ENCODE results near the gene LAYN.

DNA sequence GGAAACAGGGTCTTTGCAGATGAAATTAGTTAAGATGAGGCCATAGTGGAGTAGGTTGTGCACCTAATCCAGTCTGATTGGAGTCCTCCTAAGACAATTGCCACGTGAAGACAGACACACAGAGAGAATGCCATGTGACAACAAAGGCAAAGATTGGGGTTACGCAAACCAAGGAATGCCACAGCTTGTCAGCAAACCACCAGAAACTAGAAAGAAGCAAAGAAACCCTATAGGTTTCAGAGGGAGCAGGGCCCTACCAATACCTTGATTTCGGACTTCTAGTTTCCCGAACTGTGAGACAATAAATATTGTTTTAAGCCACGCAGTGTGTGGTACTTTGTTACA is 8.2 kb upstream of the LAYN start:
- TF ChIP-seq POLR2A (IDR thresholded peaks at IDR 0.05; ENCODE audit: low read depth, low read length) (no peak), POLR2AphosphoS5 (IDR thresholded peaks at IDR 0.05; ENCODE audit: low read depth, low read length) (no peak)
